HCT116 (cell line): Measurements from ENCODE around the gene DISP2. TPM values are rescaled to one million over a fixed set of nuclear protein-coding genes. Genes with fewer than 3 reads are reported as not detected.

Experiments used
- ATAC-seq: fragments of 200-7000 bp; cut with Tn5 transposase; 2 replicates; pipeline ENCODE4 v1.9.1; 2020; ENCODE audit warnings: mild to moderate bottlenecking, moderate library complexity
- BruUV-seq: library from RNA; stranded (reverse); fragments of 400-500 nt; replicated peaks from 2 replicates; lab custom pipeline; 2021; lab: Mats Ljungman, UMichigan
- CTCF ChIA-PET: fragments of 300-600 bp; sonication (Branson Sonifier 250); formaldehyde crosslinking; loops from one replicate; lab custom pipeline; 2021; ENCODE audit warnings: antibody characterized with exemption; lab: Charles Lee
- POLR2A ChIA-PET: fragments of 300-600, 350-600 bp; sonication (Branson Sonifier 250); formaldehyde crosslinking; loops from one replicate; lab custom pipeline; 2021; ENCODE audit warnings: antibody characterized with exemption; lab: Charles Lee
- RAD21 ChIA-PET, 2 experiments: fragments of 300-600 bp; sonication (Branson Sonifier 250); formaldehyde crosslinking; loops; one replicate each; lab custom pipeline; 2023; ENCODE audit warnings: low total read pairs in 2 of 2; ENCODE audit not compliant: uncharacterized antibody in 2 of 2, unreplicated experiment in 2 of 2, low non-redundant PET in 1 of 2; lab: Charles Lee
- DNase-seq: peaks from one replicate; pipeline ENCODE4 v3.0.0-alpha.2; 2010; ENCODE audit warnings: low read depth, low spot score
- H2AFZ ChIP-seq: fragments of 200-600 bp; shearing (Covaris generic), sonication (generic); 2 replicates; pipeline ENCODE4 v1.6.1; 2017; ENCODE audit warnings: low read depth, mixed run types, mixed read lengths, antibody characterized with exemption, low read length; ENCODE audit not compliant: poor library complexity, severe bottlenecking
- H3K27ac ChIP-seq: 2 replicates; pipeline ENCODE4 v1.5.1; 2012; ENCODE audit warnings: low read depth, low read length
- H3K27me3 ChIP-seq: fragments of 200-600 bp; sonication (generic); 2 replicates; pipeline ENCODE4 v1.6.1; 2016; ENCODE audit warnings: mixed run types, low read length, mixed read lengths; ENCODE audit not compliant: insufficient read depth
- H3K36me3 ChIP-seq, 2 experiments: fragments of 200-500 bp in 1 of 2; fragments of 200-600 bp in 1 of 2; sonication (Bioruptor generic) in 1 of 2; sonication (generic) in 1 of 2; 2 replicates each; pipeline versions ENCODE4 v1.5.1 to v1.6.1; 2014 to 2016; ENCODE audit warnings: low read length in 2 of 2, inconsistent platforms in 1 of 2, mixed read lengths in 1 of 2, mixed run types in 1 of 2; ENCODE audit not compliant: insufficient read depth in 2 of 2, control insufficient read depth in 1 of 2
- H3K4me1 ChIP-seq, 2 experiments: fragments of 200-600 bp in 1 of 2; sonication (generic) in 1 of 2; 2 replicates each; pipeline versions ENCODE4 v1.5.1 to v1.6.1; 2012 to 2017; ENCODE audit warnings: low read length in 2 of 2, inconsistent platforms in 1 of 2, mild to moderate bottlenecking in 1 of 2, mixed read lengths in 1 of 2, mixed run types in 1 of 2, moderate library complexity in 1 of 2; ENCODE audit not compliant: insufficient read depth in 2 of 2, control insufficient read depth in 1 of 2
- H3K4me2 ChIP-seq: fragments of 200-600 bp; sonication (generic); 2 replicates; pipeline ENCODE4 v1.6.1; 2017; ENCODE audit warnings: mixed run types, low read length, mixed read lengths
- H3K4me3 ChIP-seq, 2 experiments: fragments of 200-600 bp in 1 of 2; sonication (generic) in 1 of 2; replicated peaks in 1 of 2; 2 replicates each; pipeline ENCODE4 v1.5.1; 2011 to 2016; ENCODE audit warnings: low read length in 2 of 2, control low read depth in 1 of 2, low read depth in 1 of 2, mild to moderate bottlenecking in 1 of 2, mixed read lengths in 1 of 2, mixed run types in 1 of 2
- H3K79me2 ChIP-seq: fragments of 200-600 bp; sonication (generic); 2 replicates; pipeline ENCODE4 v1.6.1; 2017; ENCODE audit warnings: mild to moderate bottlenecking, mixed run types, low read length, moderate library complexity, mixed read lengths; ENCODE audit not compliant: insufficient read depth
- H3K9ac ChIP-seq: fragments of 200-600 bp; sonication (generic); 2 replicates; pipeline ENCODE4 v1.6.1; 2016; ENCODE audit warnings: low read length, mixed read lengths
- H3K9me2 ChIP-seq: fragments of 200-600 bp; sonication (generic), shearing (Covaris generic); 2 replicates; pipeline ENCODE4 v1.6.1; 2017; ENCODE audit warnings: mixed run types, mild to moderate bottlenecking, moderate library complexity; ENCODE audit not compliant: insufficient read depth
- H3K9me3 ChIP-seq, 2 experiments: fragments of 200-500 bp in 1 of 2; fragments of 200-600 bp in 1 of 2; sonication (Bioruptor generic) in 1 of 2; sonication (generic) in 1 of 2; 2 replicates each; pipeline ENCODE4 v1.6.1; 2014 to 2017; ENCODE audit warnings: low read length in 2 of 2, mixed read lengths in 2 of 2, inconsistent platforms in 1 of 2, low read depth in 1 of 2, mild to moderate bottlenecking in 1 of 2, mixed run types in 1 of 2, moderate library complexity in 1 of 2; ENCODE audit not compliant: control insufficient read depth in 1 of 2, insufficient read depth in 1 of 2
- H4K20me1 ChIP-seq: fragments of 200-600 bp; sonication (generic), shearing (Covaris generic); 2 replicates; pipeline ENCODE4 v1.6.1; 2017; ENCODE audit warnings: mixed run types, mild to moderate bottlenecking, moderate library complexity; ENCODE audit not compliant: insufficient read depth
- CBX3 ChIP-seq: IDR thresholded peaks from 2 replicates; pipeline ENCODE4 v1.6.1; 2012; ENCODE audit warnings: low read depth
- CEBPB ChIP-seq: IDR thresholded peaks from 2 replicates; pipeline ENCODE4 v1.6.1; 2012; ENCODE audit warnings: low read depth
- EGR1 ChIP-seq: IDR thresholded peaks from 2 replicates; pipeline ENCODE4 v1.6.1; 2012; ENCODE audit warnings: low read depth
- EZH2 ChIP-seq: fragments of 200-600 bp; sonication (generic); IDR thresholded peaks from 2 replicates; pipeline ENCODE4 v1.6.1; 2017; ENCODE audit warnings: antibody characterized with exemption, mixed run types
- EZH2phosphoT487 ChIP-seq: fragments of 200-600 bp; IDR thresholded peaks from 2 replicates; pipeline ENCODE4 v1.6.1; 2018; ENCODE audit warnings: antibody characterized with exemption, borderline replicate concordance
- MAX ChIP-seq: IDR thresholded peaks from 2 replicates; pipeline ENCODE4 v1.6.1; 2012
- POLR2A ChIP-seq: IDR thresholded peaks from 2 replicates; pipeline ENCODE4 v1.7.0; 2011; ENCODE audit warnings: borderline replicate concordance; ENCODE audit not compliant: insufficient read depth, insufficient read length; ENCODE audit errors: extremely low read depth
- POLR2AphosphoS5 ChIP-seq: IDR thresholded peaks from 2 replicates; pipeline ENCODE4 v1.6.1; 2011; ENCODE audit warnings: mild to moderate bottlenecking, low read depth, low read length, moderate library complexity
- RAD21 ChIP-seq: IDR thresholded peaks from 2 replicates; pipeline ENCODE4 v1.6.1; 2012; ENCODE audit warnings: low read depth, mild to moderate bottlenecking
- REST ChIP-seq: IDR thresholded peaks from 2 replicates; pipeline ENCODE4 v1.6.1; 2012; ENCODE audit warnings: low read depth
- SP1 ChIP-seq: IDR thresholded peaks from 2 replicates; pipeline ENCODE4 v1.6.1; 2012; ENCODE audit warnings: low read depth
- SRF ChIP-seq: IDR thresholded peaks from 2 replicates; pipeline ENCODE4 v1.6.1; 2012; ENCODE audit warnings: low read depth
- TCF7L2 ChIP-seq: IDR thresholded peaks from 2 replicates; pipeline ENCODE4 v1.7.0; 2011; ENCODE audit warnings: borderline replicate concordance, inconsistent platforms; ENCODE audit not compliant: insufficient read depth, insufficient read length; ENCODE audit errors: extremely low read depth
- YY1 ChIP-seq: IDR thresholded peaks from 2 replicates; pipeline ENCODE4 v1.6.1; 2011; ENCODE audit warnings: low read length, low read depth, moderate library complexity, mild to moderate bottlenecking; ENCODE audit not compliant: insufficient replicate concordance; ENCODE audit errors: extremely low read depth
- ZBTB33 ChIP-seq: IDR thresholded peaks from 2 replicates; pipeline ENCODE4 v1.6.1; 2011; ENCODE audit warnings: mild to moderate bottlenecking, low read length, moderate library complexity; ENCODE audit not compliant: insufficient replicate concordance; ENCODE audit errors: extremely low read depth
- intact Hi-C: fragments of 100-400 bp; cut with micrococcal nuclease; formaldehyde crosslinking; loops from 2 replicates; pipeline ENCODE4 v1.10.0; 2022
- total RNA-seq: library from RNA; stranded (reverse); gene quantifications from one replicate; pipeline ENCODE4 v1.2.1, GENCODE V29; 2021; ENCODE audit not compliant: unreplicated experiment

Gene DISP2
- total RNA-seq, 1 experiment from 2014 or later, result 3.3 TPM

GRCh38 chr15:40345225-40345866, 12.7 kb upstream of the DISP2 start (continued):
- TF ChIP-seq ZBTB33 (no peak), RAD21 (no peak), POLR2AphosphoS5 (no peak), CBX3 (no peak)

GRCh38 chr15:40345867-40346578, 12.0 kb upstream of the DISP2 start:
- Histone ChIP-seq H3K9me3 (no peaks in the 10 kb centered on the region), H4K20me1 (no peaks in the 10 kb centered on the region), H3K4me3 (no peak overlapping the region), H3K9ac (no peak overlapping the region), H3K4me2 (no peak overlapping the region), H2AFZ (no peak overlapping the region), H3K27ac (no peak overlapping the region), H3K4me1 (peaks cover 10 to 58% of the 10 kb centered on the region in 2 experiments), H3K27me3 (no peaks in the 10 kb centered on the region), H3K36me3 (no peaks in the 10 kb centered on the region), H3K79me2 (no peaks in the 10 kb centered on the region), H3K9me2 (no peaks in the 10 kb centered on the region)
- POLR2A ChIA-PET, result no interaction called here
- RAD21 ChIA-PET, result interaction anchor here in 1 of 2 experiments (0.6 kb wide), 1 partner anchor 33 kb away, joined by 4 read pairs; no protein-coding TSS in a partner anchor
- no TSS peak for BruUV-seq
- CTCF ChIA-PET, result no interaction called here
- no peak for DNase-seq
- intact Hi-C loops, result loop anchor here (10.0 kb wide), 1 partner anchor 159 kb away; no protein-coding TSS in a partner anchor
- ATAC-seq, result no peak
- TF ChIP-seq EZH2phosphoT487, result no peak
- TF ChIP-seq TCF7L2, result no peak
- TF ChIP-seq YY1, result no peak
- no peak for TF ChIP-seq SP1
- no peak for TF ChIP-seq POLR2AphosphoS5
- TF ChIP-seq REST, result no peak
- no peak for TF ChIP-seq SRF
- no peak for TF ChIP-seq CEBPB
- no peak for TF ChIP-seq EZH2
- no peak for TF ChIP-seq MAX
- no peak for TF ChIP-seq ZBTB33
- no peak for TF ChIP-seq EGR1
- no peak for TF ChIP-seq POLR2A
